HepG2 (cell line): ENCODE measurements around the gene PYCR2. TPM values are rescaled to one million over a fixed set of nuclear protein-coding genes. Genes with fewer than 3 reads are reported as not detected.
A peak's percentile ranks its signal among the peaks of the same experiment; 100 is the strongest.

Experiments
- FOXA3 ChIP-seq: IDR thresholded peaks from 2 replicates; pipeline ENCODE4 v1.6.1; 2016; ENCODE audit warnings: missing genetic modification reagents, missing compliant biosample characterization
- HMG20A ChIP-seq: IDR thresholded peaks from 2 replicates; pipeline ENCODE4 v1.6.1; 2016; ENCODE audit warnings: borderline replicate concordance
- JUN ChIP-seq: sonication (generic); formaldehyde crosslinking; IDR thresholded peaks from 2 replicates; pipeline ENCODE4 v1.4.0; 2020; ENCODE audit warnings: mild to moderate bottlenecking, missing genetic modification reagents
- MAFF ChIP-seq: IDR thresholded peaks from 2 replicates; pipeline ENCODE4 v1.6.1; 2011; ENCODE audit warnings: low read depth, low read length, improper control_type of control experiment
- MIXL1 ChIP-seq: IDR thresholded peaks from 2 replicates; pipeline ENCODE4 v1.6.1; 2016
- MTA1 ChIP-seq: sonication (generic); formaldehyde crosslinking; IDR thresholded peaks from 2 replicates; pipeline ENCODE4 v1.4.0; 2020; ENCODE audit warnings: missing genetic modification reagents, mild to moderate bottlenecking, borderline replicate concordance
- NFATC3 ChIP-seq: sonication (generic); formaldehyde crosslinking; IDR thresholded peaks from 2 replicates; pipeline ENCODE4 v1.5.1; 2020; ENCODE audit warnings: mild to moderate bottlenecking, missing genetic modification reagents
- NFKB2 ChIP-seq: sonication (generic); formaldehyde crosslinking; IDR thresholded peaks from 2 replicates; pipeline ENCODE4 v1.4.0; 2020; ENCODE audit warnings: missing genetic modification reagents, borderline replicate concordance
- NR0B2 ChIP-seq: sonication (generic); formaldehyde crosslinking; IDR thresholded peaks from 2 replicates; pipeline ENCODE4 v1.4.0; 2020; ENCODE audit warnings: mild to moderate bottlenecking, missing genetic modification reagents
- SMARCC2 ChIP-seq: fragments of 450-650 bp; IDR thresholded peaks from 2 replicates; pipeline ENCODE4 v1.6.1; 2017; ENCODE audit warnings: antibody characterized with exemption, mild to moderate bottlenecking
- TBP ChIP-seq: sonication (generic); formaldehyde crosslinking; IDR thresholded peaks from 2 replicates; pipeline ENCODE4 v1.5.0; 2020; ENCODE audit warnings: missing genetic modification reagents
- THRA ChIP-seq: sonication (generic); formaldehyde crosslinking; IDR thresholded peaks from 2 replicates; pipeline ENCODE4 v1.4.0; 2020; ENCODE audit warnings: missing genetic modification reagents, borderline replicate concordance
- TRIM24 ChIP-seq: sonication (generic); formaldehyde crosslinking; IDR thresholded peaks from 2 replicates; pipeline ENCODE4 v1.8.0; 2022; ENCODE audit warnings: mild to moderate bottlenecking, missing genetic modification reagents
- ZBTB1 ChIP-seq: sonication (generic); formaldehyde crosslinking; IDR thresholded peaks from 2 replicates; pipeline ENCODE4 v1.4.0; 2020; ENCODE audit warnings: missing genetic modification reagents, borderline replicate concordance
- ZBTB49 ChIP-seq: sonication (generic); formaldehyde crosslinking; IDR thresholded peaks from 2 replicates; pipeline ENCODE4 v1.4.0; 2020; ENCODE audit warnings: missing genetic modification reagents, borderline replicate concordance
- ZNF235 ChIP-seq: sonication (generic); formaldehyde crosslinking; IDR thresholded peaks from 2 replicates; pipeline ENCODE4 v1.8.1; 2023; ENCODE audit warnings: mild to moderate bottlenecking, missing genetic modification reagents, borderline replicate concordance
- ZNF281 ChIP-seq: sonication (generic); formaldehyde crosslinking; IDR thresholded peaks from 2 replicates; pipeline ENCODE4 v1.4.0; 2020; ENCODE audit warnings: missing genetic modification reagents, borderline replicate concordance
- ZNF570 ChIP-seq: sonication (generic); formaldehyde crosslinking; IDR thresholded peaks from 2 replicates; pipeline ENCODE4 v1.4.0; 2020; ENCODE audit warnings: mild to moderate bottlenecking, missing genetic modification reagents, borderline replicate concordance
- ZNF710 ChIP-seq: sonication (generic); formaldehyde crosslinking; IDR thresholded peaks from 2 replicates; pipeline ENCODE4 v1.5.0; 2020; ENCODE audit warnings: mild to moderate bottlenecking, missing genetic modification reagents, borderline replicate concordance
- ZNF841 ChIP-seq: sonication (generic); formaldehyde crosslinking; IDR thresholded peaks from 2 replicates; pipeline ENCODE4 v1.8.1; 2023; ENCODE audit warnings: missing genetic modification reagents, borderline replicate concordance
- polyA plus RNA-seq, 8 experiments: library from polyadenylated mRNA; depleted of rRNA in 3 of 8; stranded (reverse) in 7 of 8; unstranded in 1 of 8; fragments of >200 nt; fragmentation: Illumina TruSeq in 4 of 8; extraction: Trizol in 4 of 8; gene quantifications; 2 replicates each; pipeline versions ENCODE4 v1.2.1 to v1.2.3, GENCODE V29; 2011 to 2016; ENCODE audit warnings: low read depth in 4 of 8, missing spikeins in 1 of 8, mixed read lengths in 1 of 8; ENCODE audit not compliant: insufficient read depth in 1 of 8
- total RNA-seq, 5 experiments: library from RNA; depleted of rRNA; stranded (reverse); fragments of >200 nt; fragmentation: Illumina TruSeq; extraction: Trizol; gene quantifications; 2 replicates each; pipeline ENCODE4 v1.2.3, GENCODE V29; 2016; ENCODE audit warnings: low read depth in 1 of 5

The PYCR2 gene
- total and polyA plus RNA-seq, 2 of the 13 experiments (the other 11 are each of a cell fraction or from before 2014, with no cell fraction given), result 47.2 to 47.8 TPM

GRCh38 chr1:225911191-225912130 is 12.6 kb downstream of the PYCR2 start (continued):
- TF ChIP-seq ZBTB49 (CRISPR knock-in tag) (no peak), NFATC3 (no peak), ZBTB1 (CRISPR knock-in tag) (no peak), JUN (CRISPR knock-in tag) (no peak), TBP (CRISPR knock-in tag) (no peak), SMARCC2 (no peak), MTA1 (CRISPR knock-in tag) (no peak), ZNF281 (CRISPR knock-in tag) (no peak), ZNF841 (CRISPR knock-in tag) (no peak), ZNF570 (CRISPR knock-in tag) (no peak), NR0B2 (CRISPR knock-in tag) (no peak), TRIM24 (CRISPR knock-in tag) (no peak), HMG20A (no peak), NFKB2 (CRISPR knock-in tag) (peak; percentile 70; the same call in 1 of the 2 replicates), ZNF710 (peak; percentile 60; the same call in 1 of the 2 replicates), THRA (no peak), ZNF235 (CRISPR knock-in tag) (no peak), MIXL1 (CRISPR knock-in tag) (no peak), MAFF (no peak), FOXA3 (CRISPR knock-in tag) (no peak)
